ENCODE data around the gene FAF1. TPM values are rescaled to one million over a fixed set of nuclear protein-coding genes. Genes with fewer than 3 reads are reported as not detected.

Gene FAF1
- total RNA-seq, 2 experiments from 2014 or later: 43.5 to 44.0 TPM

GRCh38 chr1:50950396-50950795 is 9.7 kb downstream of the FAF1 start:
- H3K4me3 Mint-ChIP-seq: no peak overlapping the region
- DNase-seq: no peak
- no peaks in the 10 kb centered on the region for H3K27me3 Mint-ChIP-seq
- ChIA-PET CTCF (no interaction called here), POLR2A (interaction anchor here (1.6 kb wide), 1 partner anchor 10 kb away, joined by 4 read pairs; the partner anchor contains the start of gene FAF1)
- H3K4me3 ChIP-seq (ENCODE audit: low read length): no peak overlapping the region
- no peak for TF ChIP-seq CTCF (IDR thresholded peaks at IDR 0.05)
- H3K4me1 Mint-ChIP-seq (ENCODE audit: low read depth): peaks cover 58% of the 10 kb centered on the region
- H3K36me3 ChIP-seq (ENCODE audit: insufficient read depth, low read length): no peaks in the 10 kb centered on the region
- no peaks in the 10 kb centered on the region for H3K9me3 Mint-ChIP-seq
- peaks cover 8% of the 10 kb centered on the region for H3K36me3 Mint-ChIP-seq (ENCODE audit: low read depth)
- intact Hi-C loops (cut with DNase I, micrococcal nuclease): no loop called here
- no peaks in the 10 kb centered on the region for H3K9me3 ChIP-seq (ENCODE audit: control insufficient read depth in 1 of 2, insufficient read depth in 1 of 2, low read length in 2 of 2)
- H3K27me3 ChIP-seq (ENCODE audit: control insufficient read depth in 1 of 2, insufficient read depth in 2 of 2, low read length in 2 of 2): no peaks in the 10 kb centered on the region
- H3K27ac ChIP-seq (ENCODE audit: low read depth in 1 of 2, low read length in 2 of 2): no peak overlapping the region
- H3K4me1 ChIP-seq (ENCODE audit: insufficient read depth, low read length): no peaks in the 10 kb centered on the region
- no peak overlapping the region for H3K27ac Mint-ChIP-seq
- no peak for ATAC-seq (ENCODE audit: poor library complexity)

GRCh38 chr1:50949286-50949982 is 10.6 kb downstream of the FAF1 start:
- Histone ChIP-seq H3K4me1 (ENCODE audit: insufficient read depth, low read length) (no peaks in the 10 kb centered on the region), H3K27me3 (ENCODE audit: control insufficient read depth in 1 of 2, insufficient read depth in 2 of 2, low read length in 2 of 2) (no peaks in the 10 kb centered on the region), H3K36me3 (ENCODE audit: insufficient read depth, low read length) (no peaks in the 10 kb centered on the region), H3K9me3 (ENCODE audit: control insufficient read depth in 1 of 2, insufficient read depth in 1 of 2, low read length in 2 of 2) (no peaks in the 10 kb centered on the region), H3K27ac (ENCODE audit: low read depth in 1 of 2, low read length in 2 of 2) (no peak overlapping the region), H3K4me3 (ENCODE audit: low read length) (no peak overlapping the region)
- no peak for TF ChIP-seq CTCF (IDR thresholded peaks at IDR 0.05)
- Mint-ChIP-seq H3K4me3 (no peak overlapping the region), H3K9me3 (no peaks in the 10 kb centered on the region), H3K4me1 (ENCODE audit: low read depth) (peaks cover 65% of the 10 kb centered on the region), H3K27me3 (no peaks in the 10 kb centered on the region), H3K27ac (no peak overlapping the region), H3K36me3 (ENCODE audit: low read depth) (peaks cover 8% of the 10 kb centered on the region)
- intact Hi-C loops (cut with DNase I, micrococcal nuclease): no loop called here
- ChIA-PET CTCF (no interaction called here), POLR2A (interaction anchor here (1.6 kb wide), 1 partner anchor 11 kb away, joined by 4 read pairs; the partner anchor contains the start of gene FAF1)
- no peak for DNase-seq
- no peak for ATAC-seq (ENCODE audit: poor library complexity)

- H3K27ac Mint-ChIP-seq: no peak overlapping the region
Observed at GRCh38 chr1:50942334-50942733, 17.7 kb downstream of the FAF1 start.

More at GRCh38 chr1:50942334-50942733, 17.7 kb downstream of the FAF1 start:
- Histone ChIP-seq H3K27me3 (ENCODE audit: control insufficient read depth in 1 of 2, insufficient read depth in 2 of 2, low read length in 2 of 2) (no peaks in the 10 kb centered on the region), H3K9me3 (ENCODE audit: control insufficient read depth in 1 of 2, insufficient read depth in 1 of 2, low read length in 2 of 2) (no peaks in the 10 kb centered on the region), H3K4me1 (ENCODE audit: insufficient read depth, low read length) (no peaks in the 10 kb centered on the region), H3K4me3 (ENCODE audit: low read length) (no peak overlapping the region), H3K27ac (ENCODE audit: low read depth in 1 of 2, low read length in 2 of 2) (no peak overlapping the region), H3K36me3 (ENCODE audit: insufficient read depth, low read length) (no peaks in the 10 kb centered on the region)
- H3K36me3 Mint-ChIP-seq (ENCODE audit: low read depth): no peaks in the 10 kb centered on the region
- POLR2A ChIA-PET: no interaction called here
- no peak for ATAC-seq (ENCODE audit: poor library complexity)
- H3K4me3 Mint-ChIP-seq: no peak overlapping the region
- CTCF ChIA-PET: no interaction called here
- TF ChIP-seq CTCF (IDR thresholded peaks at IDR 0.05): no peak
- no peaks in the 10 kb centered on the region for H3K9me3 Mint-ChIP-seq
- H3K4me1 Mint-ChIP-seq (ENCODE audit: low read depth): peaks cover 71% of the 10 kb centered on the region
- no peaks in the 10 kb centered on the region for H3K27me3 Mint-ChIP-seq
- intact Hi-C loops (cut with DNase I, micrococcal nuclease): no loop called here
- no peak for DNase-seq
